ENCODE data around the gene MGAT4A. TPM values are rescaled to one million over a fixed set of nuclear protein-coding genes. Genes with fewer than 3 reads are reported as not detected.

MGAT4A gene
- total and polyA plus RNA-seq, 9 of the 15 experiments (the other 6 are each of a cell fraction or from before 2014, with no cell fraction given), result 0.03 to 0.53 (median 0.18) TPM; not detected in 2

- Histone ChIP-seq H3K4me1 (replicated peaks in 1 of 2; ENCODE audit: control insufficient read depth in 2 of 2, insufficient read depth in 2 of 2, low read length in 2 of 2) (no peaks in the 10 kb centered on the region), H3K9ac (ENCODE audit: insufficient read depth in 1 of 2, low read depth in 2 of 2, low read length in 2 of 2) (no peak overlapping the region), H3K27ac (ENCODE audit: extremely low read depth, low read depth, low read length) (no peak overlapping the region), H3K9me3 (replicated peaks; ENCODE audit: control insufficient read depth, insufficient read depth, low read depth, low read length) (no peaks in the 10 kb centered on the region), H2AFZ (ENCODE audit: low read depth, low read length) (no peak overlapping the region), H3K27me3 (ENCODE audit: control insufficient read depth in 2 of 2, insufficient read depth in 2 of 2, low read length in 2 of 2) (peaks cover 0 to 35% of the 10 kb centered on the region in 2 experiments; a peak in 3 of 5 replicates), H3K79me2 (ENCODE audit: control insufficient read depth, insufficient read depth, low read length) (no peaks in the 10 kb centered on the region), H3K36me3 (ENCODE audit: control insufficient read depth, insufficient read depth, low read length) (no peaks in the 10 kb centered on the region), H3K4me2 (ENCODE audit: insufficient read depth, low read length) (no peak overlapping the region), H4K20me1 (replicated peaks; ENCODE audit: control insufficient read depth, insufficient read depth, low read length) (no peaks in the 10 kb centered on the region; the same call in 1 of the 2 replicates), H3K4me3 (no peak overlapping the region), H3K9me1 (ENCODE audit: control insufficient read depth, insufficient read depth, low read length) (no peaks in the 10 kb centered on the region)
- POLR2A ChIA-PET, result no interaction called here
- no peak for TF ChIP-seq HMG20B (CRISPR knock-in tag; IDR thresholded peaks at IDR 0.05)
- CTCF ChIA-PET (ENCODE audit: low intra/inter-chr PET ratio), result no interaction called here
- under 1% methylated on average over 6 of the region's 6 CpGs for WGBS (ENCODE audit: insufficient coverage, low coverage, missing lambda C conversion rate)
- BruUV-seq (replicated peaks), result no TSS peak
- in situ Hi-C loops (cut with MboI) (no loop called here), intact Hi-C loops (cut with micrococcal nuclease) (no loop called here)
- DNase-seq (ENCODE audit: extremely low read depth in 1 of 4, low spot score in 3 of 4), result no peak
- no peak for ATAC-seq
- no peak for FAIRE-seq
Measured at GRCh38 chr2:98761909-98762308, 31.0 kb upstream of the MGAT4A start.

- Histone ChIP-seq H3K79me2 (ENCODE audit: control insufficient read depth, insufficient read depth, low read length) (no peaks in the 10 kb centered on the region), H2AFZ (ENCODE audit: low read depth, low read length) (no peak overlapping the region), H3K27me3 (ENCODE audit: control insufficient read depth in 2 of 2, insufficient read depth in 2 of 2, low read length in 2 of 2) (peaks cover 0 to 33% of the 10 kb centered on the region in 2 experiments; a peak in 3 of 5 replicates), H3K36me3 (ENCODE audit: control insufficient read depth, insufficient read depth, low read length) (no peaks in the 10 kb centered on the region), H3K4me2 (ENCODE audit: insufficient read depth, low read length) (no peak overlapping the region), H3K9ac (ENCODE audit: insufficient read depth in 1 of 2, low read depth in 2 of 2, low read length in 2 of 2) (no peak overlapping the region), H3K4me1 (replicated peaks in 1 of 2; ENCODE audit: control insufficient read depth in 2 of 2, insufficient read depth in 2 of 2, low read length in 2 of 2) (no peaks in the 10 kb centered on the region), H3K9me1 (ENCODE audit: control insufficient read depth, insufficient read depth, low read length) (no peaks in the 10 kb centered on the region), H3K9me3 (replicated peaks; ENCODE audit: control insufficient read depth, insufficient read depth, low read depth, low read length) (no peaks in the 10 kb centered on the region), H4K20me1 (replicated peaks; ENCODE audit: control insufficient read depth, insufficient read depth, low read length) (no peaks in the 10 kb centered on the region; the same call in 1 of the 2 replicates), H3K27ac (ENCODE audit: extremely low read depth, low read depth, low read length) (no peak overlapping the region), H3K4me3 (no peak overlapping the region)
- 0 out of 2 replicates have a peak, but pooled peaks have one; percentile 2 for TF ChIP-seq ZNF316 (IDR thresholded peaks at IDR 0.05)
- no peak for TF ChIP-seq NFIX (CRISPR knock-in tag; IDR thresholded peaks at IDR 0.05; ENCODE audit: low read depth)
- no peak for ATAC-seq
- no TSS peak for BruUV-seq (replicated peaks)
- WGBS (ENCODE audit: insufficient coverage, low coverage, missing lambda C conversion rate), result 0% methylated on average over 9 of the region's 9 CpGs
- POLR2A ChIA-PET, result no interaction called here
- in situ Hi-C loops (cut with MboI), result no loop called here
- intact Hi-C loops (cut with micrococcal nuclease), result no loop called here
- FAIRE-seq, result no peak
- CTCF ChIA-PET (ENCODE audit: low intra/inter-chr PET ratio), result no interaction called here
- no peak for DNase-seq (ENCODE audit: extremely low read depth in 1 of 4, low spot score in 3 of 4)
Measured at GRCh38 chr2:98761267-98761781, 30.4 kb upstream of the MGAT4A start.

All from K562 (cell line).